ENCODE measurements around the gene TIMM10B.

DNA sequence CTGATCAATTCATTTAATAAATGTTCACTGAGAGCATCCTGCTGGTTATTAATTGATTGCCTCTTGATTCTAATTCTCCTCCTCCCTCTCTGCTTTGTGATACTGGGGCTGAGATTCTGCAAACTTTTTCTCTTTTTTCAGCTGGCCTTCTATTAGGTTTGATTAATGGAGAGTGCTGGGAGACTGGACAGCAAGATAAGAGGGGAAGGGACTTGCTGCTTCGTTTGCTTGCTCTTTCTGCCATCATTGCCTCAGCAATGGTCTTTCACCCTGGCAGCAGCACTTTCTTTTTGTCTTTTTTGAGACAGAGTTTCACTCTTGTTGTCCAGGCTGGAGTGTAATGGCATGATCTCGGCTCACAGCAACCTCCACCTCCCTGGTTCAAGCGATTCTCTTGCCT is 22.9 kb downstream of the TIMM10B start:
- TF ChIP-seq POLR2A (IDR thresholded peaks at IDR 0.05), result no peak
- TF ChIP-seq, protein P1, sequence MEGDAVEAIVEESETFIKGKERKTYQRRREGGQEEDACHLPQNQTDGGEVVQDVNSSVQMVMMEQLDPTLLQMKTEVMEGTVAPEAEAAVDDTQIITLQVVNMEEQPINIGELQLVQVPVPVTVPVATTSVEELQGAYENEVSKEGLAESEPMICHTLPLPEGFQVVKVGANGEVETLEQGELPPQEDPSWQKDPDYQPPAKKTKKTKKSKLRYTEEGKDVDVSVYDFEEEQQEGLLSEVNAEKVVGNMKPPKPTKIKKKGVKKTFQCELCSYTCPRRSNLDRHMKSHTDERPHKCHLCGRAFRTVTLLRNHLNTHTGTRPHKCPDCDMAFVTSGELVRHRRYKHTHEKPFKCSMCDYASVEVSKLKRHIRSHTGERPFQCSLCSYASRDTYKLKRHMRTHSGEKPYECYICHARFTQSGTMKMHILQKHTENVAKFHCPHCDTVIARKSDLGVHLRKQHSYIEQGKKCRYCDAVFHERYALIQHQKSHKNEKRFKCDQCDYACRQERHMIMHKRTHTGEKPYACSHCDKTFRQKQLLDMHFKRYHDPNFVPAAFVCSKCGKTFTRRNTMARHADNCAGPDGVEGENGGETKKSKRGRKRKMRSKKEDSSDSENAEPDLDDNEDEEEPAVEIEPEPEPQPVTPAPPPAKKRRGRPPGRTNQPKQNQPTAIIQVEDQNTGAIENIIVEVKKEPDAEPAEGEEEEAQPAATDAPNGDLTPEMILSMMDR (IDR thresholded peaks at IDR 0.05), result no peak

All from testis (tissue), 2 donors.